Activated CD4-positive, alpha-beta T cell treated with anti-CD3 and anti-CD28 coated beads, Interleukin-2, amount 50 U/mL, for 24 hours (primary cell): Measurements from ENCODE around the gene E2F6.
"Not testable (repeated sequence)": the region's sequence is repeated elsewhere in the genome, so short reads cannot be mapped to it uniquely, and the experiment has no call there.

Experiments
- DNase-seq, 2 donors: peaks; one replicate each; pipeline ENCODE4 v3.0.0-alpha.2; 2020; ENCODE audit warnings: low read depth in 1 of 2, low spot score in 1 of 2

Gene E2F6

DNA sequence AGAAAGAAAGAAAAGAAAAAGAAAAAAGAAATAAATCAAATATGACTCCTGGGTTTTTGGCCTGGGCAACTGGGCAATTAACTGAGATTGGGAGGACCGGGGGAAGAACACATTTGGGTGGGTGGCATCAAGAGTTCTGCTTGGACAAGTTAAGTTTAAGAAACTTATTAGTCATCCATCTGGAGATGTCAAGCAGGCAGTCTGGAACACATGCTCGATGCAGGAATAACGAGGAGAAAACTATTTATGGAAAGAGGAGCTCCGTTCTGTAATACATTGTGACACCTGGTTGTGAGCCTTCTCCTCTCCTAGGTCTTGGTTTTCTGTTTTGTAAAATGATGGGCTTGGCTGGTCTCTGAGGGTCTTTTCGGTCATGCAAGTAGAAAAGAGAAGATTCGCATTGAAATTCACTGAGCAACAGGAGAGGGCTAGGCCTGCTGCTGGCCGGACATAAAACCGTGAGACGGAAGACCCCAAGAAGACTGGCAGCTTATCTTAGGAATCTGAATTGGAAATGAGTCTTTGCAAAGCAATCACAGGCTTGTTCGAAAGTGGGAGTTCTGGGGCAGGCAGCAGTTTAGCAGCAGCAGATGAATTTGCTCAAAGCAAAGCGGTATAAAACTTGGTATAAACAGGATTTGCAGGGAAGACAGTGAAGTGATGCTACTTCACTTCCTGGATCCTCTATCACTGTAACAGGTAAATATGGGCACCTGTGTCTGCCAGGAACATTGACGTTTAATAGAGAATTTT lies 51.4 kb downstream of the E2F6 start:
- no peak for DNase-seq

DNA sequence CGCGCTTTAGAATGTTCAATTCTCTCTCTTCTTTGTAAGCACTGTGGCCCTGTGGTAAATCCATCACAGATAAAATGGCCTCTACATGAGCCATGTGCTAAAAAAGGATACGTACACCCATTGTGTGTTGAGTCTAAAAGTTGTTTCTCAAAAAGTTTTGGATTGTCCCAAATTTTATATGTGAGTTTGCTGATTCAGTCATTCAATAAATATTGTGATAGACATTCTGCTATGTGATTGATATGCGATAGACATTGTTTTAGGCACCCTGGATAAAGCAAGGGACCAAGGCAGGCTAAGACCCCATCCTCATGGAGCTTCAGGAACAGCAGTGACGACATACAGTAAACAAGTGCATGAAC lies 53.5 kb downstream of the E2F6 start:
- DNase-seq = no peak

DNA sequence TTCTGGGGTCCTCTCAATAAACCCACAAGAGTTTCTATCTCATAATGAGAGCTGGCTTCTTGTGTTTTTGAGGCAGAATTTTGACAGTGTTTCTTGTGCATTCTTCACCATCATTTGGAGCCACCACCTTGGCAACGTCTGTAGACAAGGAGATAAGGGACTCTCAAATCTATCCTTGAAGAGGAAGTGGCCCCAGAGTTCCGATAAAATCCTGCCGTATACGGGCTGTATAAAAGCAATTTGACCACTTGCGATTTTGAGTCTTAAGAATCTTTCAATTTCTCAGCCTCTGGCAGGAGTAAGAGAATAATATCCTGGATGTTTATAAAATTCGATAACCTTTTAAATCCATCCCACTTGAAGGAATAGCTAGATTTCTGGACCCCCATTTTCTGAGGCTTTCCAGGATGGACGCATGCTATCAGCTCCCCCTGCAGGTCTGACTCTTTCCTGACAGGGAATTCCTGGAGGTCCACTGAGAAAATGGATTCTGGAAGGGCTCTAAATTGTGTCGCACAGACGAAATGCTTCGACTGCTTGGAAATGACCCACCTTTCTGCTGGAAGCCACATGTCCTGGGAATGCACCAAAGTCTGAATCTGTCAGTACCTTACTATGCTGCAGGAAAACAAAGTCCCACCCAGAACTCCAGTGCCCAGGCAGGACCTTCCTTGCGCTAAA lies 54.1 kb downstream of the E2F6 start:
- no peak for DNase-seq

DNA sequence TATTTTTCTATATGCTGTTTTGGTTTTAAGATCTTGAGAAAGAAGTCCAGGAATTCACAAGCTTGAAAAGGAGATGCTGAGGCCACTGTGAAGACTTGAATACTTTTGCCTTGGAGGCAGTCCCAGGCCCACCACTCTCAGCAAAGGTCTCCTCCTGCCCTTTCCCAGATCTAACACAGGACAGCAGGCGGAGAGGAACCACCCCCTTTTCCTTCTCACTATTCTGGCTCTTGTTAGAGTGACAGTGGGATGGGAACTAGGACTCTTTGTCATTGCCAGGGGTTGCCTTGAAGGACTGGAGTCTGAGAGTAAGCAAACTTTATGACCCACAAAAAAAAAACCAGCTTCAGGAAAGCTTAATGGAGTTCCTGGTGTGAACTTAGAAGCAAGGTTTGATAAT lies 54.7 kb downstream of the E2F6 start:
- DNase-seq = no peak

DNA sequence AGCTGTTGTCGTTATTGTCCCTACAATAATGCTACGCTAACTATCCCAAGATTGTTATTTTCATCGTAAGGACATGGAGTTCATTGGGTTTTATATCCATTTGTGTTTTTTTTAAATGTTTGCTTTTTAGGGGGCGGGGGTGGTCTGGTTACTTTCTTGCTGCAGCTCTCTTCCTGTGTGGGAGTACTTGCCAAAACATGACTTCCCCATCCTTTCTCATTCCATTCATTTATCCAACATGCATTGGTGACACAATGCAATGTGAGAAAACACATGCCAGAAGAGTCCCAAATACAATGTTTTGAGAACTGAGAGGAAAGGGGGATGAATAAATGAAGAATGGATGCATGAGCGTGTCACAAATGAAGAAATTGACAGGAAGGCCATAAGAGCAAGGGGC lies 55.9 kb downstream of the E2F6 start:
- no peak for DNase-seq

DNA sequence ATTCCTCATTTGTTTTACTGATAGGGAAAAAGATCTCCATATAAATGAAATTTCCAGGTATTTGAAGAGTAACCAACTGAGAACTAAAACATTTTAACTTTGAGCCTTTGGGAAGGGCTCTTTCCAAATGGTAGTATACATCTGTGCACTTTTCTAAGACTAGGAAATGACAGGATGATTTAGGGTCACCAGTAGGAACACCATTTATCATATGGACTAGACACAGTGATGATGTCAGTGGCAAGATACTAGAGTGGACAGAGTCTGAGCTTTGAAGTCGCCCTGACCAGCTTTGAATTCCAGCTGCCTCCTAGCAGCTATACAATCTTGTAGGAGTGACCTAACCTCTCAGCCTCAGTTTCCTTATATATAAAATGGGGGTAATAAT lies 56.4 kb downstream of the E2F6 start:
- DNase-seq = no peak

DNA sequence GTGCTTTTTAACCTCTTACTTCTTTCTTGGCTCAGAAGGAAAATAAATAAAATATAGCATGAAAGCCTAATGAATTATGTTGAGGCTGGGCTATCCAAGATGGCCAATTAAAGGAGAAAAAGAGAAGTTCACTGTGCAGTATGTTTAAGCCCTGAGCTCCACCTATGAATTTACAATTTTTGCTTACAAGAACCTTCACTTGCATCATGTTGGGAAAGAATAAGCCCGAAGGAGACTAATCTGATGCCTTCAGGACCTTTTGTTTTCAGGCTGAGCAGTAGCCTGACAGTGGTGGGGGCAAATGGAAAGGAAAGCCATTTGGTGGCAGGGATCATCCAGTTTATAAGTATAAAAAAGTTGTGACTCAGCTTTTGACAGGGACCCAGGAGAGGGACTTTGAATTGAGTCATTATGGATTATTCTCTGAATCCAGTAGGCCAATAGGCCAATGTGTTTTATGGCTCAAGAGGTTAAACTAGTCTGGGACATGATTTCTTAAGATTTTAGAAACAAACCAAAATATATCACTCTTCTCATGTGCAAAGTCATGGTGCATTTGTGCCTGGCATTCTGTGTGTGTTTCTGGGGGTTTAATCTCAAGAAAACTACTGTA lies 56.9 kb downstream of the E2F6 start:
- no peak for DNase-seq

DNA sequence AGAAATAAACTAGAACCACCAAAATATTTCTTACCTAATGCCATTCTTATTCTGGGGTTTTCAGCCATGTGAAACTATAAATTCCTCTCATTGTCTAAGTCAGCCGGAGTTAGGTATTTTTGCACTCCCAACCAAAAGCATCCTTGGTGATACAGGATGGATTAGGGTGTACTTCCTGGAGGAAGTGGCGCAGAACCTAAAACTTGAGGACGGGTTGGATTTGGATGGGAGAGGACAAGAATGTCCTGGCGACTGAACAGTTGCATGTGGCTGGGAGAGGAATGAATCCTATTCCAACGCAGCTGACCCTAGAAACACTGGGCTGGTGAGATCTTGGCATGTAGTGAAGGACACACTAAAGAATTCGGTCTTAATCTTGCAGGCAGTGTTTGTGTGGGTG lies 58.5 kb downstream of the E2F6 start:
- DNase-seq = no peak

DNA sequence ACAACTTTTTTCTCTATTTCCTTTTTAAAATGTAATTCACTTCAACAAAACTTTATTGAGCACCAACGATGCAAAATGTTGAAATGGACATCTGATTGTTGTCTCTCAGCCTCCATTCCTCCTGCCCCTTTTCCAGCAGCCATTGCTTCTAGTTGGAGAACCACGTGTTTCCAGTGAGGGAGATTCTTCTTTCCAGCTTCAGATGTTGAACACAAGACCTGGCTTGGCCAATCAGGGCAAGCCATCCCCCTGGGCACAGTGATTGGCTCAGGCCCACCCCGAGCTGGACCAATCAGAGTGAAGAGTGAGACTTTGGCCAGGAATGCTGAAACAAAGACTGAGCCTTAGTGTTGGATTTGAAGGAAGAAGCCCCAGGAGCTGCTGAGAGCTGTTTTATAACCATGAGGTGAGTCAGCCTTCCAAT lies 59.0 kb downstream of the E2F6 start:
- no peak for DNase-seq

DNA sequence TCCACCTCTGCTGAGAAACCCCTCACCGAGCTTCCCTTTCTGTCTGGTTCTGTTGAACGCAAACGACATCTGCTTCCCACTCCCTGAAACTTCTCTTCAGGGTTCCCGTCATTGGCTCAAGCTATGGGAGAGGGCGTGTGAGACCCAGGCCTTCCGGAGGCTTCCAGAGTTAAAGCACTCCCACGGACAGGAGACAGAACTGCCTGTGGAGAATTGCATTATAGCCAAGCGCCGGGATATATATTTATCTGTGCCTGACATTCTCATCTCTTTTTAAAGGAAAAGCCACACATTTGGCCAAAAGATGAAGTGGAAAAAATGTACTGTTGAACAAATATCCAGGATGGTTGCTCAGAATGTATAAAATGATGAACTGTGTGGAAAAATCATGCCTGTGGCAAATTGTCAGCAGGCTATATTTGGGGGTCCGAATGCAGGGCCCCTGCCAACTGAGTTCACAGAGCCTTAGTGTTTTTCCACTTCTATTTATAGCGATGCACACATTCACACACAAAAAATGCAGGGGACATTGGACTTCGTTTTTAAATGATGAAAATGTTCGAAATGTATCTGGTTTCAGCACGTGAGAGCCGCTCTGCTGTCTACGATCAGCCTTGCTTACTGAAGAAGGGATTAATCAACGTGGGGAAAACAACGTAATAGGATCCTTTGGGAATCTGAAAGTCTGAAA lies 59.5 kb downstream of the E2F6 start:
- DNase-seq = no peak

DNA sequence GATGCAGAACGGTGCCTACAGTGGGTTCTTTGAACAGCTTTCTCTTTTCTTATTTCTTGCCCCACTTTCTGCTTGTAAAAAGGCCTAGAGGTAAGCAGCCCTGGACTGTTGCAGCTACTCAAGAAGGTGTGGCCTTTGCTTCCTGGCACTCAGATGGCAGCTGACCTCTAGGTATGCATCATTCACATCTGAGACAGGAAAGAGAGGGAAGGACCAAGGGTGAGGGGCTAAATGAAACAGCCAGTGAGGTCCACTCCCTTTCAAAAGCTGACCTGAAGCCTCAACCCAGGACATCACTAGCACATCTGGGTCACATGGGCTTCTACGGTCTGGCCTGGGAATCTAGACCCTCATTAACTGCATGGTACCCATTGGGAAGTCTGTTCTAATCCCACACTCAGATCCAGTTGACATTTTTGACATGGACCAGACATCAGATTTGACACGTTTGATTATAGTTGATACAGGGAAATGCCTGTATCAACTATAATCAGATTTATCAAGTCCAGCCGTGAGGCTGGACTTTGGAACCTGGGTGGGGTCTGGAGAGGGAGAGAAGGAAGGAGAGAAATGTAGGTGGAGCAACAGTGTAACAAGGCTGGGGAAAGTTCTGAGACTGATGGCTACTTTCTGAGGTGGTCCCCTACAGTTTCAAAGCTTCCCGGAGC lies 60.2 kb downstream of the E2F6 start:
- DNase-seq = no peak

DNA sequence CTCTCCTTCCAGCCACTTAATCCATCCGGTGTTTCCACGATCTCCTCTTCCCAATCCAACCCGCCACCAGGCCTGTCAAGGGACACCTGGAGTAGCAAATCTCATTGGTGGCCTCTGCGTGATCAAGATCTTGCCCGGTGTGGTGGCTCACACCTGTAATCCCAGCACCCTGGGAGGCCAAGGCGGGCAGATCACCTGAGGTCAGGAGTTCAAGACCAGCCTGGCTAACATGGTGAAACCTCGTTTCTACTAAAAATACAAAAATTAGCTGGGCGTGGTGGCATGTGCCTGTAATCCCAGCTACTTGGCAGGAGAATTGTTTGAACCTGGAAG lies 60.9 kb downstream of the E2F6 start:
- not testable (repeated sequence) for DNase-seq

DNA sequence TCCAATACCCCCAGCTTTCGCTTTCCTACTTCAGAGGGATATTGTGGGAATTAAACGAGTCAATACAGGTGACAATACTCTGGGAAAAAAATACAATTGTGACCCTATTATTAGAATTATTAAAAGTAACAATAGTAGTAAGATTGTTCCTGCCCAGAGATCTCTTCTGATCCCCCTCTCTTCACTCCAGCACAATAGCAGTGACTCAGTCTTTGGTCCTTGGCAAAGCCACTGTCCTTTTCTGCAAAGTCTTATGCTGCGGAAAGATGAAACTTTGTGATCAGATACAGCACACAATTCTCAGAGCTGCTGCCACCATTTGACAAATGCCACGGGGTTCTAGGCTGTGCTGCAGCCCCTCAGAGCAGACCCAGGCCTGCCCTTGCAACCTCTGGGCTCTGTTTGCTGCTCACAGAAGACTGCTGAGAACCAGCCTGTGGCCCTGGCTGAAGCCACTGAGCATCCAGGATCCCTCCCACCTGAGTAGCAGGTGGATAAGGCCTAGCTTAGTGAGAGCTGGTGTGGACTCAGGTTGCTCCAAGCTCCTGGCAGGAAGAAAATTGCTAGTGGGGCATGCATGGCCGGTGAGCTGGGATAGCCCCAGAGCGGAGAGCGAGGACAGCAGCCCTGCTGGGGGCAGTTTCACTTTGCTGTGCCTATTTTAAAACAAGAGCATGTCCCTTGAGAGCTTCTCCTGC lies 61.4 kb downstream of the E2F6 start:
- DNase-seq = no peak

DNA sequence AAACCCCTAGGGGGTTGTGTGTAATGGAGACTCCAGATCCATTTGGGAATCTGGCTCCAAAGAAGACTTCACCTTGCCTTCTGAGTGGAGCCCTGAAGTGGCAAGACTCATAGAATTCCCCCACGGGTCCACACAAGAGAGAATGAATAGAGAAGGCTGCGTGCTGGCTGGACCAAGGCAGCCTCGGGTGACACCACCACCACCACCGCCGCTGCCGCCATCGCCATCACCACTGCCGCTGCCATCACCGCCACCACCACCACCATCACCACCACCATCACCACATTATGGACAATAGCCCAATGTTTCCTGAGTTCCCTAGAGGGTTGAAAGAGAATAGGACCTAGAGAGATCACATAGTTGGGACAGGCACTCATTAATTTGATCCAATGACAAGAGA lies 63.5 kb downstream of the E2F6 start:
- no peak for DNase-seq

DNA sequence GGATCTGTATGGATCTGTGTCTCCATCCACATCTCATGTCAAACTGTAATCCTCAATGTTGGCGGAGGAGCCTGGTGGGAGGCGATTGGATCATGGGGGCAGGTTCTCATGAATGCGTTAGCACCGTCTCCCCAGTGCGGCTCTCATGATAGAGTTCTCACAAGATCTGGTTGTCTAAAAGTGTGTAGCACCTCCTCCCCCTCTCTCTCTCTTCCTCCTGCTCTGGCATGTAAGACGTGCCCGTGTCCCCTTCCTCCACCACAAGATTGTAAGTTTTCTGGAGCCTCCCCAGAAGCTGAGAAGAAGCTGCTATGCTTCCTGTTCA lies 66.6 kb downstream of the E2F6 start:
- DNase-seq = no peak

DNA sequence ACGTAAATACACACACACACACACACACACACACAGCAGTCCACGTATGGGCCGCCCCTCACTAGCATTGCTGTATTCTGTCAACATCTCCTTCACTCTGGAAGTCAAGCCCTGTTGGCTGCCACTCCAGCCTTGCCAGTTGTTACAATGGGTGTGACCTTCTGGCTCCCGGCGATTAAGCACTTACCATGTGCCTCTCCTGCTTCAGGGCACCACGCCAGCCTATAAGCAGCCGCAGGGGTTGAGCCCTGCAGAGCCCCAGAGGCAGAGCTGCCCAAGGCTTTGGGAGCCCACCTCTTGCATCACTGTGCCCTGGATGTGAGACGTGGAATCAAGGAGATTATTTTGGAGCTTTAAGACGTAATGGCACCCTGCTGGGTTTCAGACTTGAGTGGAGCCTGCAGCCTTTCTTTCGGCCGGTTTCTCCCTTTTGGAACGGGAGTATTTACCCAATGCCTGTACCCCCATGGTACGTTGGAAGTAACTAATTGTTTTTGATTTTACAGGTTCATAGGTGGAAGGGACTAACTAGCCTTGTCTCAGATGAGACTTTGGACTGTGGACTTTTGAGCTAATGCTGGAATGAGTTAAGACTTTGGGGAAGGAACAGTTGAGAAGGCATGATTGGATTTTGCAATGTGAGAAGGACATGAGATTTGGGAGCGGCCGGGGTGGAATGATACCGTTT lies 67.1 kb downstream of the E2F6 start:
- no peak for DNase-seq

DNA sequence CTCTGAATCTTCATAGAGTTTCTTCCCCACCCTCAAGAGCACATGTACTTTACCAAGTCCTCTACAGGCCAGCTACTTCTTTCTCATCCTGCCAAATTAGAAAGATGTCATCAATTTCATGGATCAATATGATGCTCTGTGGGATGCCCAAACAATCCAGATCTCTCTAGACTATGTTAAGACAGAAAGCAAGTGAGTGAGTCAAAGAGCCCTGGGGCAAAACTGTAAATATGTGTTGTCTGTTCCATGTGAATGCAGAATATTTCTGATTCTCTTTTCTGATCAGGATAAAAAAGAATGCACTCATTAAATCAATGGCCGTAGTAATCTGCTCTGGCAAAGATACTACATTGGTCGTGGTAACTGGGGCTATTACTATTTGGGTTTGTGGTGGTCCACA lies 68.4 kb downstream of the E2F6 start:
- no peak for DNase-seq

DNA sequence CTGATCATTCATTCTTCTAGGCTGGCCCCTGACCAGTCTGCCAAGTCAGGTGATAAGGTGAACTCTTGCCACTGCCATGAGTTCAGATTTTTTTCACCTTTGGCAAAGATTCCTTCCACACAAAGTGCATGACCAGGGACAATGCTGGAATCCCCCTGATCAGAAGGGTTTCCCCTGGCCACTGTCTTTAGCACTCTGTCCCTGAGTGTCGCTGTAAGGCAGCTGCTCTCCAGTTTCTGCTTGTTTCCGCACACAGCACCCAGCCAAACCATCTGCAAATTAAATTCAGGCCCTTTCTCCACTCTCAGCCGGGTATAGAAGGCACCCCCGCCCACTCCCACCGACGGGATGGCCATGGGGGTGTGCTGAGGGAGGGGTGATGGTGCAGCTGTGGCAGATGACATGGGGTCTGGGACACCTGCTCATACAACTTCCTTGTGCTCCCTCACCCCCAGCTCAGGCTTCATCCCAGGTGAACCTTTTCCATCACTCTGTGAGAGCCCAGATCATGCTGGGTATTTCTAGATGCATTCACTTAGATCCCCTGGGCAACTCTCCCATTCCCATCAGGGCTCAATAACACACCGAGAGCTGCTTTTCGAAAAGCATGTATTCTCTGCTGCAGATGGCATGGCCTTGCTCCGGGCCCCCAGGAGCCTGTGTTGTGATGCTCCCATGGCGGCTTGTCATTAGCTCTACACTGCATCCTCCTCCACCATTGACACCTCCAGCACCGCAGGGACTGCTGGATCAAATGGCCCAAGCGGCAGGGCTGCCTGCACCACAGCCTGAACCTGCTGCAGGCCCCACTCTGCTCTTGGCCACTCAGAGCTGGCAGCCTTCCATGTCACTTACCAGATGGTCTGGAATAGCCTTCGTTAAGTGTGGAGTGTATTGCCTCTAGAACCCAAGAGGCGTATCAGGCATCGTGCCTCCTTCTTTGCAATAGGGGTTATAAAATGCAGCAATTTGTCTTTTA lies 69.2 kb downstream of the E2F6 start:
- DNase-seq = no peak

DNA sequence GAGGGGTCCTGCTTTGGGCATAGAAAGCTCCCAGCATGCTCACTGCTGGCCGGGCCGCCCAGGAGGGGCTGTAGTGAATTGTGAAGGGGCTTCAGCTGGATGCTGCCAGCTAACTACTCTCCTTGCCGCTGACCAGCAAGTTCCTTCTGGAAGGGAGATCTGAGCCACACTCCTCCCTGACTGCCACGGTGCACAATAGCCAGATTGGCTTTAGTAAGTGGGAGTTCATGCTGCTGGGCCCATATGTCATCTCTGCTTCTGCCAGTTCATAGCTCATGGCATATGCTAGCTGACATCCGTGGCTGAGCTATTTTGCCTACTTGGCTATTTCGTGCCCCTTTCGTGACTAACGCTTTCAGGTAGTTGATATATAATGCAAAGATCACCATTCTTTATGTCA lies 69.9 kb downstream of the E2F6 start:
- no peak for DNase-seq
